HG02623 (cell line): ENCODE data around the gene PSMD3.
A peak's percentile ranks its signal among the peaks of the same experiment; 100 is the strongest.

Experiments
- ATAC-seq: cut with Tn5 transposase; IDR thresholded peaks from one replicate; pipeline ENCODE4 v1.9.1; 2021; ENCODE audit warnings: moderate library complexity; ENCODE audit not compliant: unreplicated experiment

PSMD3 gene

GRCh38 chr17:39955726-39956225 lies 24.8 kb upstream of the PSMD3 start:
- ATAC-seq = no peak

GRCh38 chr17:39960524-39961041 lies 20.0 kb upstream of the PSMD3 start:
- ATAC-seq = no peak

GRCh38 chr17:39962642-39963220 lies 17.9 kb upstream of the PSMD3 start, which contains the start of gene GSDMA:
Gene GSDMA (plus strand): TSS chr17:39963004. CDS start chr17:39965688, 2,684 bp downstream.
- ATAC-seq = no peak

- ATAC-seq = no peak
These were observed 16.8 kb upstream of the PSMD3 start for GRCh38 chr17:39963829-39964228.

GRCh38 chr17:39965017-39965699 lies 15.4 kb upstream of the PSMD3 start:
- no peak for ATAC-seq

- no peak for ATAC-seq
These were observed 13.8 kb upstream of the PSMD3 start for GRCh38 chr17:39966771-39967170.

- ATAC-seq = no peak
These were observed 11.8 kb upstream of the PSMD3 start for GRCh38 chr17:39968761-39969160.

- ATAC-seq = no peak
These were observed 11.2 kb upstream of the PSMD3 start for GRCh38 chr17:39969375-39969774.

GRCh38 chr17:39970157-39970692 lies 10.4 kb upstream of the PSMD3 start:
- no peak for ATAC-seq

GRCh38 chr17:39971076-39971603 lies 9.5 kb upstream of the PSMD3 start:
- no peak for ATAC-seq

- no peak for ATAC-seq
These were observed 8.3 kb upstream of the PSMD3 start for GRCh38 chr17:39972271-39972670.

GRCh38 chr17:39973496-39973895 lies 7.1 kb upstream of the PSMD3 start:
- ATAC-seq = no peak

- ATAC-seq = no peak
These were observed 6.2 kb upstream of the PSMD3 start for GRCh38 chr17:39974433-39974832.

GRCh38 chr17:39975801-39976200 lies 4.8 kb upstream of the PSMD3 start:
- no peak for ATAC-seq

GRCh38 chr17:39979016-39979670 lies 1.5 kb upstream of the PSMD3 start:
- ATAC-seq = no peak

GRCh38 chr17:39979893-39980350 lies 685 bp upstream of the PSMD3 start:
- ATAC-seq = peak; percentile 14

GRCh38 chr17:39981207-39981741 lies 667 bp downstream of the PSMD3 start:
- ATAC-seq = no peak

GRCh38 chr17:39981766-39982375 lies 1.3 kb downstream of the PSMD3 start:
- no peak for ATAC-seq

GRCh38 chr17:39988206-39988810 lies 7.7 kb downstream of the PSMD3 start:
- ATAC-seq = no peak

GRCh38 chr17:39994448-39994847 lies 13.8 kb downstream of the PSMD3 start:
- ATAC-seq = no peak
